WTC11 (cell line): ENCODE measurements around the gene RPL18. TPM values are rescaled to one million over a fixed set of nuclear protein-coding genes. Genes with fewer than 3 reads are reported as not detected.

Experiments used
- ATAC-seq: fragments of 200-7000 bp; cut with Tn5 transposase; 2 replicates; pipeline ENCODE4 v1.10.0; 2021; ENCODE audit warnings: mild to moderate bottlenecking, moderate library complexity
- CTCF ChIA-PET: fragments of 300-600 bp; sonication (Branson Sonifier 250); formaldehyde crosslinking; loops from one replicate; lab custom pipeline; 2021; ENCODE audit warnings: antibody characterized with exemption; lab: Charles Lee
- POLR2A ChIA-PET: fragments of 350-600 bp; sonication (Branson Sonifier 250); formaldehyde crosslinking; loops from one replicate; lab custom pipeline; 2021; ENCODE audit warnings: antibody characterized with exemption; lab: Charles Lee
- DNase-seq: peaks from one replicate; pipeline ENCODE4 v3.0.0; 2021; ENCODE audit warnings: low spot score
- H3K27ac Mint-ChIP-seq: 2 replicates; pipeline ENCODE4 v1.8.0; 2021; ENCODE audit warnings: mixed read lengths
- H3K27me3 Mint-ChIP-seq: 2 replicates; pipeline ENCODE4 v1.8.0; 2021; ENCODE audit warnings: low read depth, mild to moderate bottlenecking, moderate library complexity, mixed read lengths
- H3K36me3 Mint-ChIP-seq: 2 replicates; pipeline ENCODE4 v1.8.0; 2021; ENCODE audit warnings: mixed read lengths
- H3K4me1 Mint-ChIP-seq: 2 replicates; pipeline ENCODE4 v1.8.0; 2022; ENCODE audit warnings: mixed read lengths
- H3K4me3 Mint-ChIP-seq: 2 replicates; pipeline ENCODE4 v1.8.0; 2021; ENCODE audit warnings: mild to moderate bottlenecking, moderate library complexity, mixed read lengths
- H3K9me3 Mint-ChIP-seq: 2 replicates; pipeline ENCODE4 v1.8.0; 2021; ENCODE audit warnings: mixed read lengths
- CREM ChIP-seq: sonication (generic); formaldehyde crosslinking; IDR thresholded peaks from 2 replicates; pipeline ENCODE4 v1.8.1; 2022; ENCODE audit warnings: mild to moderate bottlenecking, missing genetic modification reagents, moderate library complexity
- ELF4 ChIP-seq: sonication (generic); formaldehyde crosslinking; IDR thresholded peaks from 2 replicates; pipeline ENCODE4 v1.8.1; 2022; ENCODE audit warnings: low read depth, mild to moderate bottlenecking, moderate library complexity, missing genetic modification reagents
- EMX1 ChIP-seq: fragments of 250-450 bp; sonication (Bioruptor Pico); IDR thresholded peaks from 2 replicates; pipeline ENCODE4 v1.8.0; 2021; ENCODE audit warnings: mild to moderate bottlenecking
- FOXJ3 ChIP-seq: sonication (generic); formaldehyde crosslinking; IDR thresholded peaks from 2 replicates; pipeline ENCODE4 v1.9.0; 2021; ENCODE audit warnings: missing genetic modification reagents, mild to moderate bottlenecking, borderline replicate concordance
- HMGA2 ChIP-seq: fragments of 250-450 bp; sonication (Bioruptor Pico); IDR thresholded peaks from 2 replicates; pipeline ENCODE4 v1.4.0; 2021; ENCODE audit warnings: mild to moderate bottlenecking, moderate library complexity
- NFE2L1 ChIP-seq: sonication (generic); formaldehyde crosslinking; IDR thresholded peaks from 2 replicates; pipeline ENCODE4 v1.8.1; 2023; ENCODE audit warnings: missing genetic modification reagents
- NR1H2 ChIP-seq: sonication (generic); formaldehyde crosslinking; IDR thresholded peaks from 2 replicates; pipeline ENCODE4 v1.9.0; 2021; ENCODE audit warnings: mild to moderate bottlenecking, moderate library complexity, missing genetic modification reagents
- OVOL2 ChIP-seq: fragments of 250-450 bp; sonication (Bioruptor Pico); IDR thresholded peaks from 2 replicates; pipeline ENCODE4 v1.9.0; 2021; ENCODE audit warnings: mild to moderate bottlenecking, borderline replicate concordance
- RORB ChIP-seq: fragments of 250-450 bp; sonication (Bioruptor Pico); IDR thresholded peaks from 2 replicates; pipeline ENCODE4 v1.9.0; 2021; ENCODE audit warnings: mild to moderate bottlenecking
- SMAD3 ChIP-seq: sonication (generic); formaldehyde crosslinking; IDR thresholded peaks from 2 replicates; pipeline ENCODE4 v1.8.0; 2022; ENCODE audit warnings: missing genetic modification reagents, mild to moderate bottlenecking, borderline replicate concordance
- SOX15 ChIP-seq: fragments of 250-450 bp; sonication (Bioruptor Pico); IDR thresholded peaks from 2 replicates; pipeline ENCODE4 v1.9.0; 2021; ENCODE audit warnings: mild to moderate bottlenecking
- TCF7 ChIP-seq: sonication (generic); formaldehyde crosslinking; IDR thresholded peaks from 2 replicates; pipeline ENCODE4 v1.8.0; 2022; ENCODE audit warnings: mild to moderate bottlenecking, low read depth, missing genetic modification reagents, moderate library complexity
- TEAD1 ChIP-seq: sonication (generic); formaldehyde crosslinking; IDR thresholded peaks from 2 replicates; pipeline ENCODE4 v1.8.0; 2022; ENCODE audit warnings: mild to moderate bottlenecking, missing genetic modification reagents
- ZBTB21 ChIP-seq: sonication (generic); formaldehyde crosslinking; IDR thresholded peaks from 2 replicates; pipeline ENCODE4 v1.8.1; 2023; ENCODE audit warnings: mild to moderate bottlenecking, missing genetic modification reagents, borderline replicate concordance
- ZNF416 ChIP-seq: fragments of 250-450 bp; sonication (Bioruptor Pico); IDR thresholded peaks from 2 replicates; pipeline ENCODE4 v1.9.0; 2021; ENCODE audit warnings: mild to moderate bottlenecking, inconsistent platforms
- total RNA-seq: library from RNA; stranded (reverse); gene quantifications from 3 replicates; pipeline ENCODE4 v1.2.3, GENCODE V29; 2021
- TF ChIP-seq, protein P1 (sequence below): sonication (generic); formaldehyde crosslinking; IDR thresholded peaks from 2 replicates; pipeline ENCODE4 v1.8.0; 2023; ENCODE audit warnings: missing genetic modification reagents, mild to moderate bottlenecking, borderline replicate concordance
- TF ChIP-seq, protein P2 (sequence below): fragments of 250-450 bp; sonication (Bioruptor Pico); IDR thresholded peaks from 2 replicates; pipeline ENCODE4 v1.9.0; 2021; ENCODE audit warnings: mild to moderate bottlenecking
- TF ChIP-seq, protein P3 (sequence below): sonication (generic); formaldehyde crosslinking; IDR thresholded peaks from 2 replicates; pipeline ENCODE4 v1.8.1; 2022; ENCODE audit warnings: missing genetic modification reagents, borderline replicate concordance

Gene RPL18
- total RNA-seq, 1 experiment from 2014 or later: 1,712 TPM

DNA sequence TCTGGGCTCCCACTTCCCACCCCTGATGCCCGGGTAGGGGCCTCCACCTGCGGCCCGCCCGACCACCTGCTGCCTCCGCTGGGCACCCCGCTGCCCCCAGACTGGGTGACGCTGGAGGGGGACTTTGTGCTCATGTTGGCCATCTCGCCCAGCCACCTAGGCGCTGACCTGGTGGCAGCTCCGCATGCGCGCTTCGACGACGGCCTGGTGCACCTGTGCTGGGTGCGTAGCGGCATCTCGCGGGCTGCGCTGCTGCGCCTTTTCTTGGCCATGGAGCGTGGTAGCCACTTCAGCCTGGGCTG is 10.3 kb upstream of the RPL18 start:
- Mint-ChIP-seq H3K4me3 (peak overlapping the region; percentile 71), H3K36me3 (no peaks in the 10 kb centered on the region), H3K27me3 (no peaks in the 10 kb centered on the region), H3K4me1 (peaks cover 31% of the 10 kb centered on the region), H3K9me3 (no peaks in the 10 kb centered on the region), H3K27ac (peak overlapping the region; percentile 99)
- TF ChIP-seq SMAD3 (no peak), CREM (CRISPR knock-in tag) (no peak), TCF7 (no peak), HMGA2 (CRISPR knock-in tag) (no peak), TEAD1 (no peak), SOX15 (no peak), FOXJ3 (CRISPR knock-in tag) (no peak), OVOL2 (no peak), NFE2L1 (CRISPR knock-in tag) (no peak), EMX1 (CRISPR knock-in tag) (no peak), ZBTB21 (CRISPR knock-in tag) (no peak), RORB (CRISPR knock-in tag) (no peak), ZNF416 (CRISPR knock-in tag) (no peak), ELF4 (CRISPR knock-in tag) (no peak), NR1H2 (CRISPR knock-in tag) (no peak)
- TF ChIP-seq, protein P1, sequence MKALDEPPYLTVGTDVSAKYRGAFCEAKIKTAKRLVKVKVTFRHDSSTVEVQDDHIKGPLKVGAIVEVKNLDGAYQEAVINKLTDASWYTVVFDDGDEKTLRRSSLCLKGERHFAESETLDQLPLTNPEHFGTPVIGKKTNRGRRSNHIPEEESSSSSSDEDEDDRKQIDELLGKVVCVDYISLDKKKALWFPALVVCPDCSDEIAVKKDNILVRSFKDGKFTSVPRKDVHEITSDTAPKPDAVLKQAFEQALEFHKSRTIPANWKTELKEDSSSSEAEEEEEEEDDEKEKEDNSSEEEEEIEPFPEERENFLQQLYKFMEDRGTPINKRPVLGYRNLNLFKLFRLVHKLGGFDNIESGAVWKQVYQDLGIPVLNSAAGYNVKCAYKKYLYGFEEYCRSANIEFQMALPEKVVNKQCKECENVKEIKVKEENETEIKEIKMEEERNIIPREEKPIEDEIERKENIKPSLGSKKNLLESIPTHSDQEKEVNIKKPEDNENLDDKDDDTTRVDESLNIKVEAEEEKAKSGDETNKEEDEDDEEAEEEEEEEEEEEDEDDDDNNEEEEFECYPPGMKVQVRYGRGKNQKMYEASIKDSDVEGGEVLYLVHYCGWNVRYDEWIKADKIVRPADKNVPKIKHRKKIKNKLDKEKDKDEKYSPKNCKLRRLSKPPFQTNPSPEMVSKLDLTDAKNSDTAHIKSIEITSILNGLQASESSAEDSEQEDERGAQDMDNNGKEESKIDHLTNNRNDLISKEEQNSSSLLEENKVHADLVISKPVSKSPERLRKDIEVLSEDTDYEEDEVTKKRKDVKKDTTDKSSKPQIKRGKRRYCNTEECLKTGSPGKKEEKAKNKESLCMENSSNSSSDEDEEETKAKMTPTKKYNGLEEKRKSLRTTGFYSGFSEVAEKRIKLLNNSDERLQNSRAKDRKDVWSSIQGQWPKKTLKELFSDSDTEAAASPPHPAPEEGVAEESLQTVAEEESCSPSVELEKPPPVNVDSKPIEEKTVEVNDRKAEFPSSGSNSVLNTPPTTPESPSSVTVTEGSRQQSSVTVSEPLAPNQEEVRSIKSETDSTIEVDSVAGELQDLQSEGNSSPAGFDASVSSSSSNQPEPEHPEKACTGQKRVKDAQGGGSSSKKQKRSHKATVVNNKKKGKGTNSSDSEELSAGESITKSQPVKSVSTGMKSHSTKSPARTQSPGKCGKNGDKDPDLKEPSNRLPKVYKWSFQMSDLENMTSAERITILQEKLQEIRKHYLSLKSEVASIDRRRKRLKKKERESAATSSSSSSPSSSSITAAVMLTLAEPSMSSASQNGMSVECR (CRISPR knock-in tag): no peak
- TF ChIP-seq, protein P2, sequence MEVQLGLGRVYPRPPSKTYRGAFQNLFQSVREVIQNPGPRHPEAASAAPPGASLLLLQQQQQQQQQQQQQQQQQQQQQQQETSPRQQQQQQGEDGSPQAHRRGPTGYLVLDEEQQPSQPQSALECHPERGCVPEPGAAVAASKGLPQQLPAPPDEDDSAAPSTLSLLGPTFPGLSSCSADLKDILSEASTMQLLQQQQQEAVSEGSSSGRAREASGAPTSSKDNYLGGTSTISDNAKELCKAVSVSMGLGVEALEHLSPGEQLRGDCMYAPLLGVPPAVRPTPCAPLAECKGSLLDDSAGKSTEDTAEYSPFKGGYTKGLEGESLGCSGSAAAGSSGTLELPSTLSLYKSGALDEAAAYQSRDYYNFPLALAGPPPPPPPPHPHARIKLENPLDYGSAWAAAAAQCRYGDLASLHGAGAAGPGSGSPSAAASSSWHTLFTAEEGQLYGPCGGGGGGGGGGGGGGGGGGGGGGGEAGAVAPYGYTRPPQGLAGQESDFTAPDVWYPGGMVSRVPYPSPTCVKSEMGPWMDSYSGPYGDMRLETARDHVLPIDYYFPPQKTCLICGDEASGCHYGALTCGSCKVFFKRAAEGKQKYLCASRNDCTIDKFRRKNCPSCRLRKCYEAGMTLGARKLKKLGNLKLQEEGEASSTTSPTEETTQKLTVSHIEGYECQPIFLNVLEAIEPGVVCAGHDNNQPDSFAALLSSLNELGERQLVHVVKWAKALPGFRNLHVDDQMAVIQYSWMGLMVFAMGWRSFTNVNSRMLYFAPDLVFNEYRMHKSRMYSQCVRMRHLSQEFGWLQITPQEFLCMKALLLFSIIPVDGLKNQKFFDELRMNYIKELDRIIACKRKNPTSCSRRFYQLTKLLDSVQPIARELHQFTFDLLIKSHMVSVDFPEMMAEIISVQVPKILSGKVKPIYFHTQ: no peak
- TF ChIP-seq, protein P3, sequence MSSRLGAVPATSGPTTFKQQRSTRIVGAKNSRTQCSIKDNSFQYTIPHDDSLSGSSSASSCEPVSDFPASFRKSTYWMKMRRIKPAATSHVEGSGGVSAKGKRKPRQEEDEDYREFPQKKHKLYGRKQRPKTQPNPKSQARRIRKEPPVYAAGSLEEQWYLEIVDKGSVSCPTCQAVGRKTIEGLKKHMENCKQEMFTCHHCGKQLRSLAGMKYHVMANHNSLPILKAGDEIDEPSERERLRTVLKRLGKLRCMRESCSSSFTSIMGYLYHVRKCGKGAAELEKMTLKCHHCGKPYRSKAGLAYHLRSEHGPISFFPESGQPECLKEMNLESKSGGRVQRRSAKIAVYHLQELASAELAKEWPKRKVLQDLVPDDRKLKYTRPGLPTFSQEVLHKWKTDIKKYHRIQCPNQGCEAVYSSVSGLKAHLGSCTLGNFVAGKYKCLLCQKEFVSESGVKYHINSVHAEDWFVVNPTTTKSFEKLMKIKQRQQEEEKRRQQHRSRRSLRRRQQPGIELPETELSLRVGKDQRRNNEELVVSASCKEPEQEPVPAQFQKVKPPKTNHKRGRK: no peak
- ATAC-seq (no peak), DNase-seq (no peak)
- ChIA-PET CTCF (interaction anchor here (0.8 to 3.0 kb wide), 12 partner anchors 10 to 295 kb away, joined by 3 to 20 read pairs (median 6); partner anchors contain the start of genes CA11, FAM83E, RPL18 and SPHK2), POLR2A (interaction anchor here (0.7 to 3.4 kb wide), 4 partner anchors 11 to 335 kb away, joined by 3 to 23 read pairs (median 13); partner anchors contain the start of genes CA11, RPL18 and SPHK2)
